A549 treated with ZK216348 at 1 μM for 4 hours (cell line): ENCODE measurements around the gene RBM27. TPM values are rescaled to one million over a fixed set of nuclear protein-coding genes. Genes with fewer than 3 reads are reported as not detected.

Source experiments
- total RNA-seq: library from RNA; stranded (reverse); fragments of 200-300 nt; extraction: Qiagen RNA extraction; gene quantifications from 5 replicates; pipeline ENCODE4 v1.2.3, GENCODE V29; 2022; ENCODE audit warnings: low read depth

RBM27 gene, protein sequence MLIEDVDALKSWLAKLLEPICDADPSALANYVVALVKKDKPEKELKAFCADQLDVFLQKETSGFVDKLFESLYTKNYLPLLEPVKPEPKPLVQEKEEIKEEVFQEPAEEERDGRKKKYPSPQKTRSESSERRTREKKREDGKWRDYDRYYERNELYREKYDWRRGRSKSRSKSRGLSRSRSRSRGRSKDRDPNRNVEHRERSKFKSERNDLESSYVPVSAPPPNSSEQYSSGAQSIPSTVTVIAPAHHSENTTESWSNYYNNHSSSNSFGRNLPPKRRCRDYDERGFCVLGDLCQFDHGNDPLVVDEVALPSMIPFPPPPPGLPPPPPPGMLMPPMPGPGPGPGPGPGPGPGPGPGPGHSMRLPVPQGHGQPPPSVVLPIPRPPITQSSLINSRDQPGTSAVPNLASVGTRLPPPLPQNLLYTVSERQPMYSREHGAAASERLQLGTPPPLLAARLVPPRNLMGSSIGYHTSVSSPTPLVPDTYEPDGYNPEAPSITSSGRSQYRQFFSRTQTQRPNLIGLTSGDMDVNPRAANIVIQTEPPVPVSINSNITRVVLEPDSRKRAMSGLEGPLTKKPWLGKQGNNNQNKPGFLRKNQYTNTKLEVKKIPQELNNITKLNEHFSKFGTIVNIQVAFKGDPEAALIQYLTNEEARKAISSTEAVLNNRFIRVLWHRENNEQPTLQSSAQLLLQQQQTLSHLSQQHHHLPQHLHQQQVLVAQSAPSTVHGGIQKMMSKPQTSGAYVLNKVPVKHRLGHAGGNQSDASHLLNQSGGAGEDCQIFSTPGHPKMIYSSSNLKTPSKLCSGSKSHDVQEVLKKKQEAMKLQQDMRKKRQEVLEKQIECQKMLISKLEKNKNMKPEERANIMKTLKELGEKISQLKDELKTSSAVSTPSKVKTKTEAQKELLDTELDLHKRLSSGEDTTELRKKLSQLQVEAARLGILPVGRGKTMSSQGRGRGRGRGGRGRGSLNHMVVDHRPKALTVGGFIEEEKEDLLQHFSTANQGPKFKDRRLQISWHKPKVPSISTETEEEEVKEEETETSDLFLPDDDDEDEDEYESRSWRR
- total RNA-seq, result 6.4 to 15.0 TPM (median 10.7 TPM) in 5 replicates

DNA sequence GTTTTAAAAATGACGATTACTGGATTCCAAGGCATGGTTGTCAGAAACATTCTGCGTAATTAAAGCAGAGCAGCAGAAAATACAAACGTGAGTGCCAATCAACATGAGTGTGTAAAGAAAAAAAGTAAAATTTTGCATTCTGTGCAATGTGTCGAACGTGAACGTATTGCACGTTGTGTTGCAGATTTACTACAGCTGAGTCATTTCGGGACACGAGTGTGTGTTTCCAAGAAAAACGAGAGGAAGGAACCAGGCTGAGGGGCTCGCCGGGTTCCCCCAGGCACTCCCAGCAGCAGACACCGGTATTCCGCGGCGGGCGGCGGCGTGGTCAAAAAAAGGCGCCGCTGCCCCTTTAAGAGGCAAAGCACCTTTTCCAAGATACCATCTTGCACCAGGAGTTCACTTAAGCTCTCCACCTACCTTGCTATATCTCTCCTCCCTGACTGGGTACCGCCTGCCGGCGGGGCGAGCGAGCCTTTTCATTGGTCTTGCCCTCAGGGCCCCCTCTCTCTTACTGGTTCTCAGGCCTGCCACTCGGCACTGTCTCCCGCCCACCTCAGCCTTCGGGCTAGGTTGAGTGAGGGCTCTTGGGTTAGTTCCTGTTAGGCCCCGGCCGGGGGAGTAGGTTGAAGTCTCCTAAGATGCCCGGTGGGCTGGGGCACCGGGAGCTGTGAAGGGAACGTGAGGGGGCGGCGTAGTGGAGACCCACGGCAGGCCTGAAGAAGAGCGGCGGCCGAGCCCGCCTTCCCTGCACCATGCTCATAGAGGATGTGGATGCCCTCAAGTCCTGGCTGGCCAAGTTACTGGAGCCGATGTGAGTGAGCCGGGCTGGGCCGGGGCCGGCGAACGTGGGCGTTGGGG lies at the start of gene RBM27:
Gene RBM27, plus strand, starts transcription at position 595 of the 861 bp plus-strand sequence. Its CDS starts 161 bp downstream, at position 756.

Other genes starting within 250 kb of the RBM27 start
- 0.34 to 0.75 TPM (median 0.70 TPM) in 3 of 5 replicates, not detected in the others for gene PLAC8L1, start 98.0 kb upstream of the RBM27 start, total RNA-seq
- gene LARS1, start 21.0 kb upstream of the RBM27 start, total RNA-seq, result 55.6 to 63.8 TPM (median 58.1 TPM) in 5 replicates
- 0.07 to 0.14 TPM (median 0.08 TPM) in 3 of 5 replicates, not detected in the others for gene POU4F3, start 135.2 kb downstream of the RBM27 start, total RNA-seq
- gene TCERG1, start 243.7 kb downstream of the RBM27 start, total RNA-seq, result 38.9 to 70.0 TPM (median 50.1 TPM) in 5 replicates